PFSK-1 (cell line): ENCODE measurements around the gene KHSRP.

Experiments used
- FOXP2 ChIP-seq: optimal IDR thresholded peaks from 2 replicates; pipeline ENCODE3; 2011; ENCODE audit warnings: borderline replicate concordance, control low read depth, inconsistent platforms; ENCODE audit not compliant: insufficient read depth; ENCODE audit errors: extremely low read length, extremely low read depth
- POLR2AphosphoS5 ChIP-seq: IDR thresholded peaks from 2 replicates; pipeline ENCODE4 v1.6.1; 2012; ENCODE audit warnings: low read depth, mild to moderate bottlenecking, control low read depth, low read length, moderate library complexity
- REST ChIP-seq, 2 experiments: IDR thresholded peaks; 2 replicates each; pipeline versions ENCODE4 v1.6.1 to v1.8.0; 2011 to 2012; ENCODE audit warnings: low read depth in 2 of 2, low read length in 2 of 2, control low read depth in 1 of 2, inconsistent platforms in 1 of 2, mild to moderate bottlenecking in 1 of 2, moderate library complexity in 1 of 2; ENCODE audit not compliant: insufficient read depth in 1 of 2
- SIN3A ChIP-seq: IDR thresholded peaks from 2 replicates; pipeline ENCODE4 v1.6.1; 2012; ENCODE audit warnings: mild to moderate bottlenecking, low read length, moderate library complexity, borderline replicate concordance; ENCODE audit not compliant: insufficient read depth
- TAF1 ChIP-seq: IDR thresholded peaks from 2 replicates; pipeline ENCODE4 v1.6.1; 2012; ENCODE audit warnings: low read length, control low read depth, borderline replicate concordance; ENCODE audit not compliant: insufficient read depth

Gene KHSRP

GRCh38 chr19:6442087-6442688, 17.6 kb upstream of the KHSRP start:
- TF ChIP-seq TAF1 = no peak
- TF ChIP-seq POLR2AphosphoS5 = no peak
- no peak for TF ChIP-seq REST (IDR thresholded peaks at IDR 0.05; ENCODE audit: insufficient read depth in 1 of 2, low read depth in 2 of 2, low read length in 2 of 2)
- no peak for TF ChIP-seq SIN3A
- TF ChIP-seq FOXP2 = no peak

DNA sequence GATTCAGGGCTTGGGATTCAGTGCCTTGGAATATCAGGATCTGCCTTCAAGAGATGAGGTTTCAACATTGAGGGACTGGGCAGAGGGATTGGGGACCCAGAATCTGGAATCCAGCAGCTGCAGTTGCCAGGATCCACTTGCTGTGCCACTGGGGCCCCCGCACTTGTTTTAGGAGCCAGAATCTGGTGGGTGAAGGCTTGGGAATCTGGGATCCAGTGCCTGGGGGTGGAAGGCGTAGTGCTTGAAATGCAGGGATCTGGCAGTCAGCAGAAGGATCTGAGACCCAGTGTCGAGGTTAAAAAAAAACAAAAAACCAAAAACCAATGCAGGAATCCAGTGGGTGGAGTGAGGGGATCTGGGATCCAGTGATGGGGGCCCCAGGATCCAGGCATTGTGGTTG, 16.3 kb upstream of the KHSRP start:
- no peak for TF ChIP-seq TAF1
- no peak for TF ChIP-seq FOXP2
- no peak for TF ChIP-seq REST (IDR thresholded peaks at IDR 0.05; ENCODE audit: insufficient read depth in 1 of 2, low read depth in 2 of 2, low read length in 2 of 2)
- TF ChIP-seq POLR2AphosphoS5 = no peak
- no peak for TF ChIP-seq SIN3A

DNA sequence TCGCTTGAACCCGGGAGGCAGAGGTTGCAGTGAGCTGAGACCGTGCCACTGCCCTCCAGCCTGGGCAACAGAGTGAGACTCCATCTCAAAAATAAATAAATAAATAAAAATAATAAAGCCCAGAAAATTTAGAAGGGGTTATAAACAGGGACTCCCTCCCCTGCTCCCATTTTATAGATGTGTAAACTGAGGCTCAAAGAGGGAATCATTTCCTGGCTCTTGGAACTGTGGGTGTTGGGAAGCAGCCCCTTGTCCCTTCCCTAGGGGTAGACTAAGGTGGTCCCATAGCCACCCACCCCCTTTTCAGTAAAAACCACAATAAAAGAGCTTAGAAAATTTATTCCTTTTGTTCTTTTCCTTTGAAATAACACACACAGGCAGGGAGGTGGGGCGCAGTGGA, 15.1 kb upstream of the KHSRP start:
- TF ChIP-seq TAF1 (no peak), POLR2AphosphoS5 (no peak), SIN3A (no peak), REST (IDR thresholded peaks at IDR 0.05; ENCODE audit: insufficient read depth in 1 of 2, low read depth in 2 of 2, low read length in 2 of 2) (no peak), FOXP2 (no peak)

DNA sequence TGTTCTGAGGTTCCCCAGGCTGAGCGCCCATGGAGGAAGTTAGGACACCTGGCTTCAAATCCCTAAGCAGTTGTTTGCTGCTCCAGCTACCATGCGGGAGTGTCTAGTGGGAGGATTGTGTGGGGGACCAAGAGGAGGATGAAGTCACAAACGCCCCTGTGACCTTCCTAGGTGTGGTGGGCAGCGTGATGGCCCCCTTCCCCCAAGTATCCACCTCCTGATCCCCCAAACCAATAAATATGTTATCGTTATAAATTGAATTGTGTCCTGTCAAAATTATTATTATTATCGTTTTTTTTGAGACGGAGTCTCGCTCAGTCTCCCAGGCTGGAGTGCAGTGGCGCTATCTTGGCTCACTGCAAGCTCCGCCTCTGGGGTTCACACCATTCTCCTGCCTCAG, 9.1 kb upstream of the KHSRP start, which contains the start of gene SLC25A41:
Gene SLC25A41, minus strand, starts transcription at position 101 of the 400 bp plus-strand sequence. Its CDS starts 70 bp downstream, at position 31.
- TF ChIP-seq FOXP2 = no peak
- TF ChIP-seq SIN3A = no peak
- no peak for TF ChIP-seq POLR2AphosphoS5
- no peak for TF ChIP-seq TAF1
- TF ChIP-seq REST (IDR thresholded peaks at IDR 0.05; ENCODE audit: insufficient read depth in 1 of 2, low read depth in 2 of 2, low read length in 2 of 2) = no peak

DNA sequence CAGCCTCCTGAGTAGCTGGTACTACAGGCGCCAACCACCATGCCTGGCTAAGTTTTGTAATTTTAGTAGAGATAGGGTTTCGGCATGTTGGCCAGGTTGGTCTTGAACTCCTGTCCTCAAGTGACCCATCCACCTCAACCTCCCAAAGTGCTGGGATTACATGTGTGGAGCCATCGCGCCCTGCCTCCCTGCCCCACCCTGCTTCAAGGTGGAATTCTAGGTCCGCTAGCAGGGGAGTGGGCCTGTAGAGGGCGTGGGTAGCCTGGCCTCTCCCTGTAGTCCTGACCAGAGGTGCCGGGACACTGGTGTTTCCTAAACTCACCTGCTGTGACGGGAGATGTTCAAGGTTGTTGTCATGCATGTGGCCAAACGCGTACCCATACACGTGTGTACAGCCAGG, 8.6 kb upstream of the KHSRP start:
- TF ChIP-seq FOXP2 (no peak), POLR2AphosphoS5 (no peak)
